GM21360 (cell line): ENCODE measurements around the gene SLIT2.

Source experiments
- ATAC-seq: cut with Tn5 transposase; IDR thresholded peaks from one replicate; pipeline ENCODE4 v1.9.1; 2021; ENCODE audit warnings: mild to moderate bottlenecking, moderate library complexity; ENCODE audit not compliant: unreplicated experiment

The SLIT2 gene

GRCh38 chr4:20265726-20266125, 14.0 kb downstream of the SLIT2 start:
- no peak for ATAC-seq

GRCh38 chr4:20266215-20267082, 14.7 kb downstream of the SLIT2 start:
- ATAC-seq: no peak

GRCh38 chr4:20268028-20268427, 16.3 kb downstream of the SLIT2 start:
- ATAC-seq: no peak

- no peak for ATAC-seq
These were observed 17.6 kb downstream of the SLIT2 start for GRCh38 chr4:20269320-20269719.

- no peak for ATAC-seq
These were observed 20.2 kb downstream of the SLIT2 start for GRCh38 chr4:20271950-20272349.

GRCh38 chr4:20272411-20272872, 20.7 kb downstream of the SLIT2 start:
- ATAC-seq: no peak

GRCh38 chr4:20273793-20274192, 22.1 kb downstream of the SLIT2 start:
- ATAC-seq: no peak

GRCh38 chr4:20276848-20277247, 25.1 kb downstream of the SLIT2 start:
- no peak for ATAC-seq

GRCh38 chr4:20278195-20278594, 26.5 kb downstream of the SLIT2 start:
- no peak for ATAC-seq

- no peak for ATAC-seq
These were observed 27.7 kb downstream of the SLIT2 start for GRCh38 chr4:20279381-20279780.

GRCh38 chr4:20281453-20281852, 29.7 kb downstream of the SLIT2 start:
- ATAC-seq: no peak

GRCh38 chr4:20283039-20283438, 31.3 kb downstream of the SLIT2 start:
- ATAC-seq: no peak

GRCh38 chr4:20284990-20285389, 33.3 kb downstream of the SLIT2 start:
- ATAC-seq: no peak

- ATAC-seq: no peak
These were observed 35.5 kb downstream of the SLIT2 start for GRCh38 chr4:20287246-20287645.

GRCh38 chr4:20288047-20288650, 36.4 kb downstream of the SLIT2 start:
- ATAC-seq: no peak

GRCh38 chr4:20288846-20289512, 37.3 kb downstream of the SLIT2 start:
- no peak for ATAC-seq

GRCh38 chr4:20289782-20290181, 38.1 kb downstream of the SLIT2 start:
- no peak for ATAC-seq

- no peak for ATAC-seq
These were observed 41.0 kb downstream of the SLIT2 start for GRCh38 chr4:20292739-20293138.

- ATAC-seq: no peak
These were observed 45.6 kb downstream of the SLIT2 start for GRCh38 chr4:20297261-20297660.

- ATAC-seq: no peak
These were observed 46.1 kb downstream of the SLIT2 start for GRCh38 chr4:20297783-20298182.

- ATAC-seq: no peak
These were observed 46.8 kb downstream of the SLIT2 start for GRCh38 chr4:20298455-20298854.

GRCh38 chr4:20298986-20299385, 47.3 kb downstream of the SLIT2 start:
- no peak for ATAC-seq
